Endothelial cell of umbilical vein (primary cell): ENCODE measurements around the gene TREH. TPM values are rescaled to one million over a fixed set of nuclear protein-coding genes. Genes with fewer than 3 reads are reported as not detected.

Experiments used
- BruUV-seq: library from RNA; stranded (reverse); fragments of 400-500 nt; replicated peaks from 2 replicates; lab custom pipeline; 2021; lab: Mats Ljungman, UMichigan
- CTCF ChIA-PET: fragments of 300-600, 350-600 bp; sonication (Branson Sonifier 250); formaldehyde crosslinking; loops from one replicate; lab custom pipeline; 2021; ENCODE audit warnings: antibody characterized with exemption, inconsistent platforms; lab: Charles Lee
- POLR2A ChIA-PET: fragments of 300-600, 350-600 bp; sonication (Branson Sonifier 250); formaldehyde crosslinking; loops from one replicate; lab custom pipeline; 2021; ENCODE audit warnings: antibody characterized with exemption, inconsistent platforms; lab: Charles Lee
- DNase-seq: peaks from one replicate; pipeline ENCODE4 v3.0.0-alpha.2; 2011; ENCODE audit warnings: low read depth, low spot score
- FAIRE-seq: peaks from 2 replicates; lab custom pipeline; 2011; peaks lifted over from hg19 to GRCh38; lab: Jason Lieb, UNC
- H2AFZ ChIP-seq: 2 replicates; pipeline ENCODE4 v1.6.0; 2012; ENCODE audit warnings: low read depth, low read length, control low read depth, inconsistent platforms
- H3K27ac ChIP-seq: 2 replicates; pipeline ENCODE4 v1.5.1; 2011; ENCODE audit warnings: low read depth, mild to moderate bottlenecking, control low read depth, low read length, moderate library complexity; ENCODE audit not compliant: insufficient read depth
- H3K27me3 ChIP-seq, 2 experiments: 2 replicates each; pipeline versions ENCODE4 v1.6.0 to v1.6.1; 2011; ENCODE audit warnings: low read length in 2 of 2, mixed read lengths in 1 of 2; ENCODE audit not compliant: control insufficient read depth in 2 of 2, insufficient read depth in 2 of 2
- H3K36me3 ChIP-seq, 2 experiments: 2 replicates in 1 of 2; 3 replicates in 1 of 2; pipeline ENCODE4 v1.5.1; 2011; ENCODE audit warnings: low read length in 2 of 2, mild to moderate bottlenecking in 1 of 2, moderate library complexity in 1 of 2; ENCODE audit not compliant: control insufficient read depth in 2 of 2, insufficient read depth in 2 of 2; ENCODE audit errors: extremely low read depth in 1 of 2
- H3K4me1 ChIP-seq: 3 replicates; pipeline ENCODE4 v1.5.1; 2011; ENCODE audit warnings: mild to moderate bottlenecking, low read length; ENCODE audit not compliant: control insufficient read depth, insufficient read depth; ENCODE audit errors: extremely low read depth
- H3K4me2 ChIP-seq: 2 replicates; pipeline ENCODE4 v1.6.1; 2011; ENCODE audit warnings: low read length, control low read depth, mixed read lengths; ENCODE audit not compliant: insufficient read depth
- H3K4me3 ChIP-seq, 3 experiments: fragments of 200-600 bp in 1 of 3; sonication (generic), shearing (Covaris generic) in 1 of 3; replicated peaks in 1 of 3; 2 replicates each; pipeline ENCODE4 v1.5.1; 2011 to 2016; ENCODE audit warnings: control low read depth in 3 of 3, low read length in 3 of 3, mild to moderate bottlenecking in 2 of 3, inconsistent platforms in 1 of 3, low read depth in 1 of 3, moderate library complexity in 1 of 3; ENCODE audit not compliant: insufficient read depth in 1 of 3
- H3K79me2 ChIP-seq: 2 replicates; pipeline ENCODE4 v1.6.0; 2012; ENCODE audit warnings: low read length, inconsistent platforms; ENCODE audit not compliant: control insufficient read depth, insufficient read depth
- H3K9ac ChIP-seq: replicated peaks from 2 replicates; pipeline ENCODE3; 2011; ENCODE audit warnings: low read length, control low read depth; ENCODE audit not compliant: insufficient read depth; ENCODE audit errors: extremely low read depth
- H3K9me1 ChIP-seq: replicated peaks from 3 replicates; pipeline ENCODE4 v1.6.0; 2011; ENCODE audit warnings: mild to moderate bottlenecking, low read length; ENCODE audit not compliant: control insufficient read depth, insufficient read depth; ENCODE audit errors: extremely low read depth
- H3K9me3 ChIP-seq: replicated peaks from 2 replicates; pipeline ENCODE4 v1.5.1; 2012; ENCODE audit warnings: low read length, inconsistent platforms; ENCODE audit not compliant: control insufficient read depth, insufficient read depth
- H4K20me1 ChIP-seq: replicated peaks from 2 replicates; pipeline ENCODE3; 2011; ENCODE audit warnings: mild to moderate bottlenecking, low read length; ENCODE audit not compliant: control insufficient read depth, insufficient read depth; ENCODE audit errors: extremely low read depth
- CTCF ChIP-seq, 2 donors: IDR thresholded peaks; 1 replicate in 1 of 2; 2 replicates in 1 of 2; pipeline ENCODE4 v1.5.1; 2011; ENCODE audit warnings: low read length in 2 of 2, mild to moderate bottlenecking in 2 of 2, moderate library complexity in 2 of 2, control low read depth in 1 of 2, inconsistent platforms in 1 of 2, low read depth in 1 of 2; ENCODE audit not compliant: insufficient read depth in 1 of 2; ENCODE audit errors: extremely low read depth in 1 of 2
- EZH2 ChIP-seq: IDR thresholded peaks from 2 replicates; pipeline ENCODE4 v1.6.1; 2012; ENCODE audit warnings: borderline replicate concordance, low read depth, mild to moderate bottlenecking, moderate library complexity, low read length, inconsistent platforms; ENCODE audit not compliant: severe bottlenecking
- FOS ChIP-seq: IDR thresholded peaks from 2 replicates; pipeline ENCODE4 v1.6.1; 2011; ENCODE audit warnings: mild to moderate bottlenecking, low read length, moderate library complexity, borderline replicate concordance; ENCODE audit not compliant: insufficient read depth
- GATA2 ChIP-seq: IDR thresholded peaks from 2 replicates; pipeline ENCODE4 v1.7.0; 2011; ENCODE audit warnings: low read depth, mild to moderate bottlenecking, moderate library complexity, mixed read lengths, low read length; ENCODE audit not compliant: insufficient read length, insufficient read depth
- JUN ChIP-seq: IDR thresholded peaks from 2 replicates; pipeline ENCODE4 v1.6.1; 2011; ENCODE audit warnings: borderline replicate concordance, low read depth; ENCODE audit not compliant: insufficient read length, insufficient read depth
- MAX ChIP-seq: IDR thresholded peaks from 2 replicates; pipeline ENCODE4 v1.6.1; 2011; ENCODE audit not compliant: insufficient read depth, insufficient read length
- MYC ChIP-seq: IDR thresholded peaks from one replicate; pipeline ENCODE4 v1.6.1; 2011; ENCODE audit warnings: mild to moderate bottlenecking, low read depth, low read length
- POLR2A ChIP-seq: IDR thresholded peaks from 2 replicates; pipeline ENCODE4 v1.6.1; 2012; ENCODE audit warnings: low read depth, mild to moderate bottlenecking, control low read depth, low read length
- POLR2AphosphoS5 ChIP-seq: IDR thresholded peaks from 2 replicates; pipeline ENCODE4 v1.6.1; 2012; ENCODE audit warnings: low read depth, mild to moderate bottlenecking, control low read depth, low read length, moderate library complexity; ENCODE audit not compliant: insufficient read depth
- dilution Hi-C: fragments of 300-500 bp; cut with MboI; formaldehyde crosslinking; loops from one replicate; pipeline ENCODE4 v1.15.0; 2019; ENCODE audit warnings: low sequenced_read_pairs; ENCODE audit not compliant: extremely low pct_ligation_motif_present
- intact Hi-C: fragments of 100-400 bp; cut with micrococcal nuclease; formaldehyde crosslinking; loops from one replicate; pipeline ENCODE4 v1.10.0; 2022
- polyA plus RNA-seq, 4 experiments: library from polyadenylated mRNA; depleted of rRNA in 3 of 4; stranded (reverse) in 3 of 4; unstranded in 1 of 4; fragments of >200 nt; gene quantifications; 2 replicates each; pipeline versions ENCODE4 v1.2.1 to v1.2.3, GENCODE V29; 2011 to 2012; ENCODE audit warnings: missing spikeins in 1 of 4
- total RNA-seq: library from RNA; stranded (reverse); gene quantifications from 2 replicates; pipeline ENCODE4 v1.2.3, GENCODE V29; 2021

Gene TREH
- total and polyA plus RNA-seq, 2 donors (not counting 3 experiments of a cell fraction or from before 2014, with no cell fraction given): not detected

- DNase-seq (no peak), FAIRE-seq (no peak)
- no peak overlapping the region for H3K4me2 ChIP-seq
- H3K4me1 ChIP-seq: peaks cover 6% of the 10 kb centered on the region
- TF ChIP-seq FOS (no peak), MAX (no peak), GATA2 (no peak), POLR2AphosphoS5 (no peak), POLR2A (no peak), JUN (no peak), CTCF (IDR thresholded peaks at IDR 0.05; ENCODE audit: extremely low read depth in 1 of 2, insufficient read depth in 1 of 2, low read depth in 1 of 2, low read length in 2 of 2) (no peak), MYC (no peak), EZH2 (no peak)
- ChIA-PET CTCF (interaction anchor here (5.3 to 6.7 kb wide), 2 partner anchors 50 to 63 kb away, joined by 32 to 65 read pairs; partner anchors contain the start of gene PHLDB1), POLR2A (no interaction called here)
- no peak overlapping the region for H3K4me3 ChIP-seq
- H3K9ac ChIP-seq: no peak overlapping the region
- H3K79me2 ChIP-seq: no peaks in the 10 kb centered on the region
- no peaks in the 10 kb centered on the region for H3K9me3 ChIP-seq
- no peaks in the 10 kb centered on the region for H3K9me1 ChIP-seq
- H3K27me3 ChIP-seq: no peaks in the 10 kb centered on the region
- H3K36me3 ChIP-seq: peaks cover 14 to 35% of the 10 kb centered on the region in 2 experiments
- no peak overlapping the region for H2AFZ ChIP-seq
- BruUV-seq: no TSS peak
- no peak overlapping the region for H3K27ac ChIP-seq
- intact Hi-C loops: no loop called here
- dilution Hi-C loops: no loop called here
- H4K20me1 ChIP-seq: no peaks in the 10 kb centered on the region
Measured at GRCh38 chr11:118657238-118657637, 22.2 kb downstream of the TREH start.
